Endothelial cell of umbilical vein (primary cell): Measurements from ENCODE around the gene SLC36A3. TPM values are rescaled to one million over a fixed set of nuclear protein-coding genes. Genes with fewer than 3 reads are reported as not detected.

Source experiments
- BruUV-seq: library from RNA; stranded (reverse); fragments of 400-500 nt; replicated peaks from 2 replicates; lab custom pipeline; 2021; lab: Mats Ljungman, UMichigan
- CTCF ChIA-PET: fragments of 300-600, 350-600 bp; sonication (Branson Sonifier 250); formaldehyde crosslinking; loops from one replicate; lab custom pipeline; 2021; ENCODE audit warnings: antibody characterized with exemption, inconsistent platforms; lab: Charles Lee
- POLR2A ChIA-PET: fragments of 300-600, 350-600 bp; sonication (Branson Sonifier 250); formaldehyde crosslinking; loops from one replicate; lab custom pipeline; 2021; ENCODE audit warnings: antibody characterized with exemption, inconsistent platforms; lab: Charles Lee
- DNase-seq: peaks from one replicate; pipeline ENCODE4 v3.0.0-alpha.2; 2011; ENCODE audit warnings: low read depth, low spot score
- FAIRE-seq: peaks from 2 replicates; lab custom pipeline; 2011; peaks lifted over from hg19 to GRCh38; lab: Jason Lieb, UNC
- H2AFZ ChIP-seq: 2 replicates; pipeline ENCODE4 v1.6.0; 2012; ENCODE audit warnings: low read depth, low read length, control low read depth, inconsistent platforms
- H3K27ac ChIP-seq: 2 replicates; pipeline ENCODE4 v1.5.1; 2011; ENCODE audit warnings: low read depth, mild to moderate bottlenecking, control low read depth, low read length, moderate library complexity; ENCODE audit not compliant: insufficient read depth
- H3K27me3 ChIP-seq, 2 experiments: 2 replicates each; pipeline versions ENCODE4 v1.6.0 to v1.6.1; 2011; ENCODE audit warnings: low read length in 2 of 2, mixed read lengths in 1 of 2; ENCODE audit not compliant: control insufficient read depth in 2 of 2, insufficient read depth in 2 of 2
- H3K36me3 ChIP-seq, 2 experiments: 2 replicates in 1 of 2; 3 replicates in 1 of 2; pipeline ENCODE4 v1.5.1; 2011; ENCODE audit warnings: low read length in 2 of 2, mild to moderate bottlenecking in 1 of 2, moderate library complexity in 1 of 2; ENCODE audit not compliant: control insufficient read depth in 2 of 2, insufficient read depth in 2 of 2; ENCODE audit errors: extremely low read depth in 1 of 2
- H3K4me1 ChIP-seq: 3 replicates; pipeline ENCODE4 v1.5.1; 2011; ENCODE audit warnings: mild to moderate bottlenecking, low read length; ENCODE audit not compliant: control insufficient read depth, insufficient read depth; ENCODE audit errors: extremely low read depth
- H3K4me2 ChIP-seq: 2 replicates; pipeline ENCODE4 v1.6.1; 2011; ENCODE audit warnings: low read length, control low read depth, mixed read lengths; ENCODE audit not compliant: insufficient read depth
- H3K4me3 ChIP-seq, 3 experiments: fragments of 200-600 bp in 1 of 3; sonication (generic), shearing (Covaris generic) in 1 of 3; replicated peaks in 1 of 3; 2 replicates each; pipeline ENCODE4 v1.5.1; 2011 to 2016; ENCODE audit warnings: control low read depth in 3 of 3, low read length in 3 of 3, mild to moderate bottlenecking in 2 of 3, inconsistent platforms in 1 of 3, low read depth in 1 of 3, moderate library complexity in 1 of 3; ENCODE audit not compliant: insufficient read depth in 1 of 3
- H3K79me2 ChIP-seq: 2 replicates; pipeline ENCODE4 v1.6.0; 2012; ENCODE audit warnings: low read length, inconsistent platforms; ENCODE audit not compliant: control insufficient read depth, insufficient read depth
- H3K9ac ChIP-seq: replicated peaks from 2 replicates; pipeline ENCODE3; 2011; ENCODE audit warnings: low read length, control low read depth; ENCODE audit not compliant: insufficient read depth; ENCODE audit errors: extremely low read depth
- H3K9me1 ChIP-seq: replicated peaks from 3 replicates; pipeline ENCODE4 v1.6.0; 2011; ENCODE audit warnings: mild to moderate bottlenecking, low read length; ENCODE audit not compliant: control insufficient read depth, insufficient read depth; ENCODE audit errors: extremely low read depth
- H3K9me3 ChIP-seq: replicated peaks from 2 replicates; pipeline ENCODE4 v1.5.1; 2012; ENCODE audit warnings: low read length, inconsistent platforms; ENCODE audit not compliant: control insufficient read depth, insufficient read depth
- H4K20me1 ChIP-seq: replicated peaks from 2 replicates; pipeline ENCODE3; 2011; ENCODE audit warnings: mild to moderate bottlenecking, low read length; ENCODE audit not compliant: control insufficient read depth, insufficient read depth; ENCODE audit errors: extremely low read depth
- EZH2 ChIP-seq: IDR thresholded peaks from 2 replicates; pipeline ENCODE4 v1.6.1; 2012; ENCODE audit warnings: borderline replicate concordance, low read depth, mild to moderate bottlenecking, moderate library complexity, low read length, inconsistent platforms; ENCODE audit not compliant: severe bottlenecking
- FOS ChIP-seq: IDR thresholded peaks from 2 replicates; pipeline ENCODE4 v1.6.1; 2011; ENCODE audit warnings: mild to moderate bottlenecking, low read length, moderate library complexity, borderline replicate concordance; ENCODE audit not compliant: insufficient read depth
- GATA2 ChIP-seq: IDR thresholded peaks from 2 replicates; pipeline ENCODE4 v1.7.0; 2011; ENCODE audit warnings: low read depth, mild to moderate bottlenecking, moderate library complexity, mixed read lengths, low read length; ENCODE audit not compliant: insufficient read length, insufficient read depth
- JUN ChIP-seq: IDR thresholded peaks from 2 replicates; pipeline ENCODE4 v1.6.1; 2011; ENCODE audit warnings: borderline replicate concordance, low read depth; ENCODE audit not compliant: insufficient read length, insufficient read depth
- MYC ChIP-seq: IDR thresholded peaks from one replicate; pipeline ENCODE4 v1.6.1; 2011; ENCODE audit warnings: mild to moderate bottlenecking, low read depth, low read length
- POLR2A ChIP-seq: IDR thresholded peaks from 2 replicates; pipeline ENCODE4 v1.6.1; 2012; ENCODE audit warnings: low read depth, mild to moderate bottlenecking, control low read depth, low read length
- POLR2AphosphoS5 ChIP-seq: IDR thresholded peaks from 2 replicates; pipeline ENCODE4 v1.6.1; 2012; ENCODE audit warnings: low read depth, mild to moderate bottlenecking, control low read depth, low read length, moderate library complexity; ENCODE audit not compliant: insufficient read depth
- dilution Hi-C: fragments of 300-500 bp; cut with MboI; formaldehyde crosslinking; loops from one replicate; pipeline ENCODE4 v1.15.0; 2019; ENCODE audit warnings: low sequenced_read_pairs; ENCODE audit not compliant: extremely low pct_ligation_motif_present
- intact Hi-C: fragments of 100-400 bp; cut with micrococcal nuclease; formaldehyde crosslinking; loops from one replicate; pipeline ENCODE4 v1.10.0; 2022
- polyA plus RNA-seq, 4 experiments: library from polyadenylated mRNA; depleted of rRNA in 3 of 4; stranded (reverse) in 3 of 4; unstranded in 1 of 4; fragments of >200 nt; gene quantifications; 2 replicates each; pipeline versions ENCODE4 v1.2.1 to v1.2.3, GENCODE V29; 2011 to 2012; ENCODE audit warnings: missing spikeins in 1 of 4
- total RNA-seq: library from RNA; stranded (reverse); gene quantifications from 2 replicates; pipeline ENCODE4 v1.2.3, GENCODE V29; 2021
- TF ChIP-seq, protein P1 (sequence below), 2 donors: IDR thresholded peaks; 1 replicate in 1 of 2; 2 replicates in 1 of 2; pipeline ENCODE4 v1.5.1; 2011; ENCODE audit warnings: low read length in 2 of 2, mild to moderate bottlenecking in 2 of 2, moderate library complexity in 2 of 2, control low read depth in 1 of 2, inconsistent platforms in 1 of 2, low read depth in 1 of 2; ENCODE audit not compliant: insufficient read depth in 1 of 2; ENCODE audit errors: extremely low read depth in 1 of 2
- TF ChIP-seq, protein P2 (sequence below): IDR thresholded peaks from 2 replicates; pipeline ENCODE4 v1.6.1; 2011; ENCODE audit not compliant: insufficient read depth, insufficient read length

SLC36A3 gene
- total and polyA plus RNA-seq, 2 donors (not counting 3 experiments of a cell fraction or from before 2014, with no cell fraction given) = not detected

DNA sequence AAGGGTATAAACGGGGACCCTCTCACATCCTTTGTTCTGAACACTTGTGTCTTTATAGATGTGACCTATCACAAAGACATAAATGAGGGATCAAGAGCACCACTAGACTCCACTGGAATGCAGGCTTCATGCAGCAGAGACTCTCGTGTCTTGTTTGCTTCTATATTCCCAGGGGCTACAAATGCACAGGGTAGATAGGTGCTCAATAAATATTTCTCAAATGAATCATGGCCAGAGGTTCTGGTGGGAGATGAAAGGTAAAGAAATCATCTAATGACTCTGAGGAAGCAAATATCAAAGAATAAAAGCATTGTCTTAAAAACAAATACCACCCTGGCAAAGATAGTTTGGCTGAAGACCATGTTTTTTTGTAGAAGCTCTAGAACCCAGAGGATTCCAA, 6.6 kb downstream of the SLC36A3 start:
- CTCF ChIA-PET = no interaction called here
- H3K9me1 ChIP-seq = no peaks in the 10 kb centered on the region
- no peak overlapping the region for H3K4me2 ChIP-seq
- TF ChIP-seq, protein P1, sequence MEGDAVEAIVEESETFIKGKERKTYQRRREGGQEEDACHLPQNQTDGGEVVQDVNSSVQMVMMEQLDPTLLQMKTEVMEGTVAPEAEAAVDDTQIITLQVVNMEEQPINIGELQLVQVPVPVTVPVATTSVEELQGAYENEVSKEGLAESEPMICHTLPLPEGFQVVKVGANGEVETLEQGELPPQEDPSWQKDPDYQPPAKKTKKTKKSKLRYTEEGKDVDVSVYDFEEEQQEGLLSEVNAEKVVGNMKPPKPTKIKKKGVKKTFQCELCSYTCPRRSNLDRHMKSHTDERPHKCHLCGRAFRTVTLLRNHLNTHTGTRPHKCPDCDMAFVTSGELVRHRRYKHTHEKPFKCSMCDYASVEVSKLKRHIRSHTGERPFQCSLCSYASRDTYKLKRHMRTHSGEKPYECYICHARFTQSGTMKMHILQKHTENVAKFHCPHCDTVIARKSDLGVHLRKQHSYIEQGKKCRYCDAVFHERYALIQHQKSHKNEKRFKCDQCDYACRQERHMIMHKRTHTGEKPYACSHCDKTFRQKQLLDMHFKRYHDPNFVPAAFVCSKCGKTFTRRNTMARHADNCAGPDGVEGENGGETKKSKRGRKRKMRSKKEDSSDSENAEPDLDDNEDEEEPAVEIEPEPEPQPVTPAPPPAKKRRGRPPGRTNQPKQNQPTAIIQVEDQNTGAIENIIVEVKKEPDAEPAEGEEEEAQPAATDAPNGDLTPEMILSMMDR (IDR thresholded peaks at IDR 0.05; ENCODE audit: extremely low read depth in 1 of 2, insufficient read depth in 1 of 2, low read depth in 1 of 2, low read length in 2 of 2) = no peak
- TF ChIP-seq EZH2 (no peak), GATA2 (no peak), JUN (no peak), POLR2AphosphoS5 (no peak), POLR2A (no peak), FOS (no peak), MYC (no peak)
- TF ChIP-seq, protein P2, sequence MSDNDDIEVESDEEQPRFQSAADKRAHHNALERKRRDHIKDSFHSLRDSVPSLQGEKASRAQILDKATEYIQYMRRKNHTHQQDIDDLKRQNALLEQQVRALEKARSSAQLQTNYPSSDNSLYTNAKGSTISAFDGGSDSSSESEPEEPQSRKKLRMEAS = no peak
- BruUV-seq = no TSS peak
- dilution Hi-C loops = no loop called here
- H3K9ac ChIP-seq = no peak overlapping the region
- intact Hi-C loops = no loop called here
- H3K4me1 ChIP-seq = no peaks in the 10 kb centered on the region
- H3K36me3 ChIP-seq = no peaks in the 10 kb centered on the region
- no peak overlapping the region for H3K4me3 ChIP-seq
- no peak for FAIRE-seq
- H3K27me3 ChIP-seq = peaks cover 0 to 2% of the 10 kb centered on the region in 2 experiments
- no peaks in the 10 kb centered on the region for H4K20me1 ChIP-seq
- H3K79me2 ChIP-seq = no peaks in the 10 kb centered on the region
- POLR2A ChIA-PET = no interaction called here
- DNase-seq = no peak
- no peaks in the 10 kb centered on the region for H3K9me3 ChIP-seq
- no peak overlapping the region for H3K27ac ChIP-seq
- no peak overlapping the region for H2AFZ ChIP-seq
